Body of pancreas (tissue), 4 donors: ENCODE data around the gene UNC93A.

Experiments used
- POLR2A ChIP-seq, 3 donors: fragments of 450-650 bp; IDR thresholded peaks; one replicate each; pipeline ENCODE4 v1.6.1; 2016; ENCODE audit warnings: antibody characterized with exemption in 3 of 3, mild to moderate bottlenecking in 2 of 3
- TF ChIP-seq, protein P1 (sequence below), 7 experiments: fragments of 450-650 bp in 4 of 7; fragments of 200-600 bp in 3 of 7; sonication (generic) in 3 of 7; IDR thresholded peaks; one replicate each; pipeline ENCODE4 v1.5.1; 2016 to 2019; ENCODE audit warnings: antibody characterized with exemption in 7 of 7

DNA sequence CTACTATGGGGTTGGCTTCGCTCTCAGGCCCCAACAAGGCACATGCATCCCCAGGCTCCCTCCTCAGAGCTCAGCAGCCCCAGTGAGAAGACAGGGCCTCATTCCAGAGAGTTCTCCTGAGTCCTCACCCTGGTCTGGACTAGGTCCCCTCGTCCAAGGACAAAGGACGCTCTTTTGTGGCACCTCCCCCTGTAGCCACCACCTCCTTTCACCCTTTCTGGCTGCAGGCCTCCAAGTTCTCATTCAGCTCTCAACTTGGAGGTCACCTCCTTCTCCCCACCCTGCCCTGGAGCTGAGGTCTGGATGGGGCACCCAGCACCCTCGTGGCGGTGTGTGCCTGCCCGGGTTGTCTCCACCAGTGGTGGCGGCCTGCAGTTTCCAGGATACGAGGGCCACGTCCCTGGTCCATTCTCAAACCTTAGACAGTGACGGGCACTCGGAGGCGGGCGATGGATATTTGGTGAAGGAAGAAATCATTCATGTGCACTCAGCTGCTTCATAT, 2.5 kb downstream of the UNC93A start:
- TF ChIP-seq POLR2A (IDR thresholded peaks at IDR 0.05), result no peak
- TF ChIP-seq, protein P1, sequence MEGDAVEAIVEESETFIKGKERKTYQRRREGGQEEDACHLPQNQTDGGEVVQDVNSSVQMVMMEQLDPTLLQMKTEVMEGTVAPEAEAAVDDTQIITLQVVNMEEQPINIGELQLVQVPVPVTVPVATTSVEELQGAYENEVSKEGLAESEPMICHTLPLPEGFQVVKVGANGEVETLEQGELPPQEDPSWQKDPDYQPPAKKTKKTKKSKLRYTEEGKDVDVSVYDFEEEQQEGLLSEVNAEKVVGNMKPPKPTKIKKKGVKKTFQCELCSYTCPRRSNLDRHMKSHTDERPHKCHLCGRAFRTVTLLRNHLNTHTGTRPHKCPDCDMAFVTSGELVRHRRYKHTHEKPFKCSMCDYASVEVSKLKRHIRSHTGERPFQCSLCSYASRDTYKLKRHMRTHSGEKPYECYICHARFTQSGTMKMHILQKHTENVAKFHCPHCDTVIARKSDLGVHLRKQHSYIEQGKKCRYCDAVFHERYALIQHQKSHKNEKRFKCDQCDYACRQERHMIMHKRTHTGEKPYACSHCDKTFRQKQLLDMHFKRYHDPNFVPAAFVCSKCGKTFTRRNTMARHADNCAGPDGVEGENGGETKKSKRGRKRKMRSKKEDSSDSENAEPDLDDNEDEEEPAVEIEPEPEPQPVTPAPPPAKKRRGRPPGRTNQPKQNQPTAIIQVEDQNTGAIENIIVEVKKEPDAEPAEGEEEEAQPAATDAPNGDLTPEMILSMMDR (IDR thresholded peaks at IDR 0.05), result no peak
